Fibroblast of skin of right biceps (primary cell): ENCODE measurements around the gene SPATA31D4.
A peak's percentile ranks its signal among the peaks of the same experiment; 100 is the strongest.
"Not testable (repeated sequence)": the region's sequence is repeated elsewhere in the genome, so short reads cannot be mapped to it uniquely, and the experiment has no call there.

Experiments
- DNase-seq: peaks from one replicate; pipeline ENCODE4 v3.0.0-alpha.2; 2013

Gene SPATA31D4

DNA sequence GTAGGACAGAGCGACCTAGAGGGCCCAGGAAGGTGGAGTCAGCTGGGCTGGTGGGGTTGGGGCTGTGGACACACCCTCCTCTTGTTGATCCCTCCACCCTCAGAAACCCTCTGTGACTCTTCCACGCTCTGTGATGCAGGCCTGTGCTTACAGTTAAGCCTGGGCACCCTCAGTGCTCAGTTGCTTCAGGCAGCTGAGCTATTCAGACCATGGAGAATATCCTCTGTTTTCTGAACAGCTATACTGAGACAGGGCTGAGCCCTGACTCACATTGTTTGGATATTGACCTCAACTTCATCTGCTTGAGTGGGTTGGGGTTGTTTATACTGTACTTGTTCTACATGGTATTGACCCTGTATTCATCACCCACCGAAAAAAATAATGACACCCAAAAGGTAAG is at the start of gene SPATA31D4:
Gene SPATA31D4 (plus strand): TSS at position 124 of the 400 bp plus-strand sequence. CDS start 86 bp downstream, at position 210.
- not testable (repeated sequence) for DNase-seq

DNA sequence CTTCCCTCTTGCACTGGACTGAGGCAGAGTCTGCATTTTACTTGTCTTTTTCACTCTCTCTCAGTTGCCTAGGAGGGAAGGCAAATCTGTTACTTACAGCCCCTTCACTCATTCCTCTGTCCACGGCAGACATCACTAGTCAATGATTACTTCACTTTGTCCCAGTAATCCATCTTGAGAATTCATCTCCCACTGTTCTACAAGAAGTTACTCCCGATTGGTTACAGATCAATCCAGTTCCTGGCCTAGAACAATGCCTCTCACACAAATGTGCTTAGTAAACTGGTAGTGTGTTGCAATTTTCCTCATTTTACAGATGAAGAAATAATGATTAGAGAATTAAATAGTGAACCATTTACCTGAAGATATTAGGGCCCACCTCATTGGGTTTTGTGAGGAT is 49.7 kb upstream of the SPATA31D4 start:
- DNase-seq = no peak

- no peak for DNase-seq
These were observed 48.7 kb upstream of the SPATA31D4 start for GRCh38 chr9:81879501-81879916.

GRCh38 chr9:81885602-81886001 is 42.6 kb upstream of the SPATA31D4 start:
- DNase-seq = no peak

DNA sequence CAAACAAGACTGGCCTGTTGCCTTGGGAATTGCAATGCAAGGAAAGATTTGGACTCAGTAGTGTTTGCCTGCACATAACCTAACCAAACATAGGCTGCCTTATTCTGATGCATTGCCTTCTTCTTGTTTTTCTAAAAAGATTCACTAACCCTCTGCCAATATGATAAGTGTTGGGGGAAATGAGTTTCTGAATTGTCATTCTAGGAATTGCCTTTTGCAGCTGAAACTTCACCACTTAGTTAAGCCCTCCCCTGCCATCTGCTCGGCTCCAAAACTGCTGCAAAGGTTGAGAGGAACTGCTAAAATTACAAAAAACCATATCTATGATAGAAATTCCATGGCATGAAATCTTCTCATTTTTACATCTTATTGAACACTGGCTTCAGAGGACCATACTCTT is 41.6 kb upstream of the SPATA31D4 start:
- DNase-seq = no peak

DNA sequence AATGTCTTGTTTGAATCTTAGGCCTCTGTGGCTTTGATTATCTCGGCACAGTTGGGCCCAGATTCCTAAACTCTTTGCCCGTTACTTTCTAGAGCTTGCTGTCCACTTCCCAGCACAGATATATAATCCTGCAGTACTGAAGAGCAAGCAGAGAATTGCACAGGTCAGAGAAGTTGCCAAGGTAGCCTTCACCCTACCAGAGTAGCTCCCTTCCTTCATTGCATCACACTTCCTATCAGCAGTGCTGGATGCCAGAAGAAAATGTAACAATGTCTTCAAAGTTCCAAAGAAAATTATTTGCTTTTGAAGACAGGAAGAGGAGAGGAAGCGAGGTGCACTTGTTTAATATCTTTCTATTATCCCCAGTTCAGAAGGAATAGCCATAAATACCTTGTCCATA is 38.1 kb upstream of the SPATA31D4 start:
- no peak for DNase-seq

DNA sequence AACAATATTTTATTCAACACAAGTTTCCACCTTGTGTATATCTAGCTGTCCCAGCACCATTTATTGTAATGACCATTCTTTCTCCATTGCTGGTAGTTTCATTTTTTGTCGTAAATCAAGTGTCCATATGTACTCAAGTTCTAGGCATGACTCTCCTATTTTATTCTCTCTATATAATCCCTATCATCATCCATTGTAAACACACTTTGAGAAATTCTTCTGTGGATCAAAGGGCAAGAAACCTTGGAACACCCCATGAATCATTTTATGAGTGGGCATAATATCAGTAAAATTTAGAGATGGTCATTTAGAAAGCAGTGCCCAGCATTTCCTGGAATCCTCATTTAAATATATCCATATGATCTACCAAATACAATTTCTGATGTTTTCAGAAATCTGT is 35.8 kb upstream of the SPATA31D4 start:
- DNase-seq = no peak

DNA sequence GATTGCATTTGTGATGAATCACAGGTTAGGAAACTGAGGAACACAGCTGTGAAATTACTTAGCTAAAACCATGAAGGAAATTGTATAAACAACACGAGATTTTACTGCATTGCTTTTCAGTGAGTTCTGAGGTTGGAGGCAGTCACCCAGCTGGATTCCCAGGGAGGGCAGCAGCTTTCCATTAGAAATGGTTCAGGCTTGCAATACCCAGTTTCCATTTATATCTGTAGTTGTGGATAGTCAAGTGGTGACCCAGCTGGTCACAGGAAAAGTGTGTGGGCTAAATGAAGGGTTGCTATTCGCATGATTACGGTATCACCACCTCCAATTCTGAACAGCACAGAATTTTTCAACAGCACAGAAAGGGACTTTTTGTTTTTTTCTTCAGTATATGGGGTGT is 34.3 kb upstream of the SPATA31D4 start:
- no peak for DNase-seq

DNA sequence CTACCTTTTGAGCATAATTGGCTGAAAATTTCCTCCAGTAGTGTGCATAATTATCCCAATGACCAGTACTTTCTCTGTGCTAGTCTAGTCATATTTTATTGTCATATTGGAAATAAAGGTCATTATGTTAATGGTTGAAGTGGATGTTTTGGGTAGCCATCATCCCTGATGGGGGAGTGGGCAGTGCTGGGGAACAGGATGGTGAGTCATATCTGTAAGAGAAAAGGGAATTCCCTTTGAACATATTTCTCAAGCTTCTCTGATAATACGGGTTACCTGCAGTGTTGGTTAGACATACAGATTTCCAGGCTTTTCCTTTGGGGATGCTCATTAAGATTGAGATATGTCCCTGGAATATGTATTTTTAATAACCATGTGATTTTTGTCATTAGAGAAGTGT is 33.3 kb upstream of the SPATA31D4 start:
- no peak for DNase-seq

DNA sequence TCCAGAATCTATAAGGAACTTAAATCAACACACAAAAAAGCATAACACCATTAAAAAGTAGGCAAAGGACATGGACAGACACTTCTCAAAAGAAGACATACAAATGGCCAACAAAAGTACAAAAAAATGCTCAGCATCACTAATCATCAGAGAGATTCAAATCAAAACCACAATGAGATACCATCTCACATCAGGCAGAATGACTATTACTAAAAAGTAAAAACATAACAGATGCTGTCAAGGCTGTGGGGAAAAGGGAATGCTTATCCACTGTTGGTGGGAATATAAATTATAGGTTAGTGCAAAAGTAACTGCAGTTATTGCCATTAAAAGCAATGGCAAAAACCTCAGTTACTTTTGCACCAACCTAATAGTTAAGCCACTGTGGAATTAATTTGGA is 32.2 kb upstream of the SPATA31D4 start:
- peak; percentile 58 for DNase-seq

- peak; percentile 12 for DNase-seq
These were observed 29.4 kb upstream of the SPATA31D4 start for GRCh38 chr9:81898851-81899250.

GRCh38 chr9:81902196-81902595 is 26.0 kb upstream of the SPATA31D4 start:
- peak; percentile 23 for DNase-seq

DNA sequence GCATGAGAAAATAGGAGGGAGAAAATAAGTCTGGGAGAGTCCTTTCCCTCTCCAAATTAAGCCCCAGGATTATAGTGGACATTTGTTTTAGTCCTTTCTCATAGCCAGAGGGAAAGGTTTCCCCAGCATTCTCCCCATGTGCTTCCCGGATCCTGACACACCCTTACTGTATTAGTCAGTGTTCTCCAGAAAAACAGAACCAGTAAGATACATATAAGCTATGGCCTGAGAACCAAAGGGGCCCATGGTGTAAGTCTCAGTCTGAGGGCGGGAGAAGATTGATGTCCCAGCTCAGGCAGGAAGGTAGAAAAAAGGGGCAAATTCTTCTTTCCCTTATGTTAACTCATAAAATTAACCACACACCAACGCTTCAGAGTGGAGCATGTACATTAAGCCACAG is 25.6 kb upstream of the SPATA31D4 start:
- peak; percentile 35 for DNase-seq

DNA sequence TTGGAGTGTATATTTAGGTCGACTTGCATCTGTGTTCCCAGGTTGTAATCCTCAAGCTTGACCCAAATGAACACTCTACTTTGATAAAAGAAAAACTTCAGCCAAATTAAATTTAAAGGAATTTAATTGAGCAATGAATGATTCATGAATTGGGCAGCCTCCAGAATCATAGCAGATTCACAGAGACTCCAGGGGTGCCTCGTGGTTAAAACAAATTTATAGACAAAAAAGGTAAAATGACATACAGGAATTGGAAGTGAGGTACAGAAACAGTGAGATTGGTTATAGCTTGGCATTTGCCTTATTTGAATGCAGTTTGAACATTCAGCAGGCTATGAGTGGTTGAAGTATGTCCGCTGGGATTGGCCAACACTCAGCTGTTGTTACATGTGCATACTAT is 21.6 kb upstream of the SPATA31D4 start:
- peak; percentile 78 for DNase-seq

- DNase-seq = no peak
These were observed 16.1 kb upstream of the SPATA31D4 start for GRCh38 chr9:81912135-81912534.

DNA sequence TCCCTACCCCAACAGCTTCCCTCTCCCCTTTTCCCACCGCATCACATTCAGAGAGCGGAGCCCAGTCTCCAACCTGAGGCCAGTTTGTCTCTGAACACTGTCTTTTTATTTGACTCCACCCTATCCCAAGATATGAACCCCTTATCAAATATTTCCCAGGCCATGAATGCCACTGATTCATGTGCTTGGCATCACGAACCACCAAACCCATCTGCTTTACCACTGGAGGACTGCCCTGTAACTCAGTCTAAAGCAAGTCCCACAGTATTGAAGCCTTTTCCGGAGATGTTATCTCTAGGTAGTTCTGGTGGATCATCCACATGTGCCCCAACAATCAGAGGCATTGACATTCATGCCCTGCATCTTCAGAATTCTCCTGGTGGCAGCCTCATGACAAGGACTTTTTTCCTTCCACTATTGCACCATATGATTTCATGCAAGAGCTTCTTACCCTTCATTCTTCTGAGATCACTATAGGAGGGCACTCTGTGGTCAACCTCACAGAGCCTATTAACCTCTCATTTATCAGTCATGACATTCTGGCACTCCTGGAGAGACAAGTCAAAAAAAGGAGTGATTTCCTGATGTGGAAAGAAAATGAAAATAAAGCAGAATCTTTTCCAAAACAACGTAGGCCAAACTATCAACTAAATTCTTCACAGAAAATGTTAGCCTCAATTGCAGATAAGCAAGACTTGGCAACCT is 12.3 kb upstream of the SPATA31D4 start:
- DNase-seq = no peak

DNA sequence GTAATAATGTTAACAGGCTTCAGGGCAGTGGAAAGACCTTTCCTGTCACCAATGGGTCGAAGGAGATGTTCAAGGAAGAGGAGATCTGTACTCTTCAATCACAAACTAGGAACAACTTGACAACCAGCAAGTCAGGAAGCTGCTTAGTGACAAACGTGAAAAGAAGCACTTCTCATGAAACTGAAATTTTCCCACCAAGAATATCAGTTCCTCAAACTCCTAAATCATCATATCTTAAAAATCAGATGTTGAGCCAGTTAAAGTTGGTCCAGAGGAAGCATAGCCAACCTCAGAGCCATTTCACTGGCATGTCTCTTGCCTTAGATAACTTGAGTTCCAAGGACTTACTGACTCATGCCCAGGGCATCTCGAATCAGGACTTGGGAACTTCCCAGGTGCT is 9.7 kb upstream of the SPATA31D4 start:
- not testable (repeated sequence) for DNase-seq

DNA sequence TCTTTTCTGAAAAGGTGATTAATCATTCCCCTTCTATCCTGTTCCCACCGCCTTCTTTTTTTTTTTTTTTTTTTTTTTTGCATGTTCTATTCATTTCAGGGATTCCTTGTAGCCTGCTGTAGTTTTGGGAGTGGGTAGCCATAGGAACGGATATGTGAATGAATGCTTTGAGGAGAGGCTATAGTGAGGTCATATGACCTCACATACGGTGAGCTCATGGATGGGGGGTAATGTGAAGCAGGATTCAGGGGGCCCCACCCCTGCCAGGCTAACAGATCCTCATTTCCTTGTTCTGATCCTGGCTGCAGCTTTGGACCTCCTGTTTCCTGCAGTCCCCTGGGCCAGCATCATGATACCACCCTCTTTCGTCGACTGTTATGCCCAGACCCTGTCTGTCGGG is 1.9 kb downstream of the SPATA31D4 start:
- not testable (repeated sequence) for DNase-seq

DNA sequence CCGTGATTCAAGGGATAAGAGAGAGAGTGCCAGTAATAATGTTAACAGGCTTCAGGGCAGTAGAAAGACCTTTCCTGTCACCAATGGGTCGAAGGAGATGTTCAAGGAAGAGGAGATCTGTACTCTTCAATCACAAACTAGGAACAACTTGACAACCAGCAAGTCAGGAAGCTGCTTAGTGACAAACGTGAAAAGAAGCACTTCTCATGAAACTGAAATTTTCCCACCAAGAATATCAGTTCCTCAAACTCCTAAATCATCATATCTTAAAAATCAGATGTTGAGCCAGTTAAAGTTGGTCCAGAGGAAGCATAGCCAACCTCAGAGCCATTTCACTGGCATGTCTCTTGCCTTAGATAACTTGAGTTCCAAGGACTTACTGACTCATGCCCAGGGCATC is 5.3 kb downstream of the SPATA31D4 start:
- DNase-seq = not testable (repeated sequence)

DNA sequence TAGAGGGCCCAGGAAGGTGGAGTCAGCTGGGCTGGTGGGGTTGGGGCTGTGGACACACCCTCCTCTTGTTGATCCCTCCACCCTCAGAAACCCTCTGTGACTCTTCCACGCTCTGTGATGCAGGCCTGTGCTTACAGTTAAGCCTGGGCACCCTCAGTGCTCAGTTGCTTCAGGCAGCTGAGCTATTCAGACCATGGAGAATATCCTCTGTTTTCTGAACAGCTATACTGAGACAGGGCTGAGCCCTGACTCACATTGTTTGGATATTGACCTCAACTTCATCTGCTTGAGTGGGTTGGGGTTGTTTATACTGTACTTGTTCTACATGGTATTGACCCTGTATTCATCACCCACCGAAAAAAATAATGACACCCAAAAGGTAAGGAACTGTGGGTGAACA is 15.2 kb downstream of the SPATA31D4 start, which contains the start of gene SPATA31D3:
Gene SPATA31D3 (plus strand): TSS at position 108 of the 400 bp plus-strand sequence. CDS start 86 bp downstream, at position 194.
- not testable (repeated sequence) for DNase-seq

GRCh38 chr9:81948650-81949049 is 20.4 kb downstream of the SPATA31D4 start:
- not testable (repeated sequence) for DNase-seq

- no peak for DNase-seq
These were observed 24.9 kb downstream of the SPATA31D4 start for GRCh38 chr9:81953096-81953495.

GRCh38 chr9:81955625-81956024 is 27.4 kb downstream of the SPATA31D4 start:
- DNase-seq = no peak

GRCh38 chr9:81964218-81965171 is 36.3 kb downstream of the SPATA31D4 start:
- peak; percentile 24 for DNase-seq
